Adrenal gland (tissue), 5 donors: ENCODE results near the gene SLCO2A1.

Experiments
- CTCF ChIP-seq, 6 experiments: fragments of 450-650 bp in 4 of 6; fragments of 200-600 bp in 2 of 6; sonication (generic) in 1 of 6; IDR thresholded peaks; 1 replicate in 5 of 6; 2 replicates in 1 of 6; pipeline versions ENCODE4 v1.5.1 to v1.8.0; 2016 to 2021; ENCODE audit warnings: antibody characterized with exemption in 6 of 6, mild to moderate bottlenecking in 2 of 6, moderate library complexity in 1 of 6
- POLR2A ChIP-seq, 2 donors: fragments of 450-650 bp; IDR thresholded peaks; one replicate each; pipeline ENCODE4 v1.6.1; 2017; ENCODE audit warnings: antibody characterized with exemption in 2 of 2, mild to moderate bottlenecking in 2 of 2, moderate library complexity in 1 of 2
- donor health status: DM: no; HTN: no; CAD: no.

GRCh38 chr3:134068429-134068828 is 38.7 kb upstream of the SLCO2A1 start:
- TF ChIP-seq CTCF (IDR thresholded peaks at IDR 0.05) (no peak), POLR2A (IDR thresholded peaks at IDR 0.05) (no peak)
